GM18508 (cell line): ENCODE data around the gene PCSK1N.

ENCODE experiments used
- ATAC-seq: cut with Tn5 transposase; IDR thresholded peaks from one replicate; pipeline ENCODE4 v1.9.1; 2021; ENCODE audit warnings: moderate number of reproducible peaks; ENCODE audit not compliant: insufficient read depth, unreplicated experiment

The PCSK1N gene

GRCh38 chrX:48791063-48791820, 44.2 kb downstream of the PCSK1N start:
- ATAC-seq: no peak

GRCh38 chrX:48790477-48790876, 44.9 kb downstream of the PCSK1N start:
- no peak for ATAC-seq

GRCh38 chrX:48789366-48790220, 45.8 kb downstream of the PCSK1N start:
- ATAC-seq: no peak

GRCh38 chrX:48787505-48788443, 47.6 kb downstream of the PCSK1N start:
- no peak for ATAC-seq

GRCh38 chrX:48786825-48787504, 48.4 kb downstream of the PCSK1N start:
- ATAC-seq: no peak

GRCh38 chrX:48786341-48786800, 49.0 kb downstream of the PCSK1N start, which contains the start of gene GATA1:
Gene GATA1, plus strand, starts transcription at chrX:48786590. Its CDS starts 4,520 bp downstream, at chrX:48791110.
- ATAC-seq: no peak

- ATAC-seq: no peak
Measured at GRCh38 chrX:48785540-48786214, 49.7 kb downstream of the PCSK1N start.

- no peak for ATAC-seq
Measured at GRCh38 chrX:48785186-48785539, 50.2 kb downstream of the PCSK1N start.

- no peak for ATAC-seq
Measured at GRCh38 chrX:48784726-48785125, 50.7 kb downstream of the PCSK1N start.

GRCh38 chrX:48782795-48783194, 52.6 kb downstream of the PCSK1N start:
- ATAC-seq: no peak

GRCh38 chrX:48782216-48782615, 53.2 kb downstream of the PCSK1N start:
- no peak for ATAC-seq

GRCh38 chrX:48781705-48782104, 53.7 kb downstream of the PCSK1N start:
- ATAC-seq: no peak
